Activated CD8-positive, alpha-beta memory T cell treated with anti-CD3 and anti-CD28 coated beads for 1 hour (primary cell): ENCODE results near the gene TIFAB.

Source experiments
- DNase-seq, 2 donors: peaks; one replicate each; pipeline ENCODE4 v3.0.0-alpha.2; 2020; ENCODE audit warnings: low read depth in 1 of 2; ENCODE audit errors: extremely low read depth in 1 of 2

The TIFAB gene

GRCh38 chr5:135460246-135461033 lies 8.3 kb upstream of the TIFAB start:
- DNase-seq = no peak

DNA sequence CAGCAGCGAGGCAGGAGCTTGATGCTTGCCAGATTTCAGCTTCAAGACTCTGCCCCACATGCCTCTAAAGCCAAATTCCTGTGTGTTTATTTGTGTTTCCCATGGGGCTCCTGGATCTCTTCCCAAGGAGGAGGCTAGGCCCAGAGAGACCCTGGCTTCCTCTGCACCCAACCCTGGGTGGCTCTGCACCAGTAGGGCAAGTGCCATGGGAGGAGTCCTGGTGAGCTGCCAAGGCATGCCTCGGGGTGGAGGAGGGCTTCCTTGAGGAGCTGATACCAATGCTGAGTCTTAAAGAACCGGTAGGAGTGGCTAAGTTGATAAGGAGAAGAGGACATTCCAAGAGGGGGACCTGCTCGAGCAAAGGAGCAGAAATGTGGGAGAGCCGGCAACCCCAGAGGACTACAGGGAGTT lies 6.8 kb upstream of the TIFAB start:
- no peak for DNase-seq

DNA sequence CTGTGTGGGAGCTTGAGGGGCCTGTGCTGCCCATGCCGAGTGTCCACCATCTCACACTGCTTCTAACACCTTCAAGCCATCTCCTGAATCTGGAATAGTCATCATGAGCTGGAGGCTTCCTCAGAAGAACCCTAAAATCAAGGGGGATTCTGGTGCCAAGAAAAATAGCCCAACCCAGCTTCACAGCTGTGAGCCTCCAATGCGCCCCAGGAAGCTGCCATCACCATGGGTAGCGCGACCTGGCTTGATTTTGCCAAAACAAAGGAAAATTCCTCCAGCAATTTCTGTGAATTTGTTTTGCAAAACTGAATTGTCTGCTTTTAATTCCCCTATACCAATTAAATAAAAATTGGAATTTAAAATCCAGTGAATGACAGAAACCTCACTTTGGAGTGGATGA lies 6.2 kb upstream of the TIFAB start:
- DNase-seq = no peak

GRCh38 chr5:135457424-135458071 lies 5.4 kb upstream of the TIFAB start:
- DNase-seq = peak in 1 of 2 donors; percentile 35

DNA sequence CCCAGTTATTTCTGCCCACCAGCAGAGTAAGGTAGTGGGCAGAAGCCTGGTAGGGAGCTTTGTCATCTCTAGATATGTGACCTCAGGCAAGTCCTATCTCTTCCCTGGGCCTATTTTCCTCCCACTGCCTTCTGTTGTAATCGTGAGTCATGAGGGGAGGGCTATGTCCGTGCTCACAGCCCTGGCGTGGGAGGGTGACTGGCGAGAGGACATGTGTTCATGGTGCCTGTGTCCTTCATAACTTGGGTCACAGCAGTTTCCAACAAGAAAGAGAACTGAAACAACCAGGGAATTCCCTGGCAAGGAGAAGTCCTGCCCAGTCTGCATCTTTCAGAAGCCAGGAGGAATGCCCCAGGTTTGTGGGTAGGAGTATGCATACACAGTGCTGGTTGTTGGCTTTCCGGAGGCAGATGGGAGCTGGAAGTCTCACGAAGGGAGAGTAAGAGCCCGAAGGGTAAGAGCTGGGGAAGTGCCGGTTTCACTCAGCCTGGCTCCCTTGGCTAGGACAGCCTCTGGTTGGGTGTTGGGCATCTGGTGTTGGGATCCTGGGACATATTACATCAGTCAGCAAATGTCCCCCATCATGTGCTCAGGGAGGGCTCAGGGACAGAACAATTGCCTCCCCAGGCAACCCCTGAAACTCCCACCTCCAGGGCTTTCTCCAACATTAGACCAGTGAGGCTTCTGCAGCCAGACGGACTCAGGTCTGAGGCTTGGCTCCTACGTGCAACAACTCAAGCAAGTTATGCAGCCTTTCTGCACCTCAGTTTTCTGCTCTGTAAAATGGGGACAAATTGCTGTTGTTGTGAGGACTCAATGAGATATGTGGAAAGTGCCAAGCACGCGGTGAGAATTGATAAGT lies 4.3 kb upstream of the TIFAB start:
- no peak for DNase-seq

DNA sequence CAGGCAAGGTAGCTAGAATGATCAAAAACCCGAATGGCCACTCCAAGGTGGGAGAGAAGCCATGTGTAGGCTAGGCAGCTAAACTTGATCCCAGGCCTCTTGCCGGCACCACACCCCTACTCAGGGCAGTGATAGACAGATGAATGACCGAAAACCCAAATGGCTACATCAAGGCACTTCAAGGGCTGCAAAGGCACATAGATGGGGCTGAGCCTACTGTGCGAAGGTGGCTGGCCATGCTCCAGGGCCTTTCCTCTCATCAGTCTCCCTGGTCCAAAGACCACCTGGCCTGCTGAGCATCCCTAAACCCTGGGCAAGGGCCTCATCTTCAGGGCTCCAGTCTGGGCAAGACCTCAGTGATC lies 3.7 kb upstream of the TIFAB start:
- DNase-seq = no peak

DNA sequence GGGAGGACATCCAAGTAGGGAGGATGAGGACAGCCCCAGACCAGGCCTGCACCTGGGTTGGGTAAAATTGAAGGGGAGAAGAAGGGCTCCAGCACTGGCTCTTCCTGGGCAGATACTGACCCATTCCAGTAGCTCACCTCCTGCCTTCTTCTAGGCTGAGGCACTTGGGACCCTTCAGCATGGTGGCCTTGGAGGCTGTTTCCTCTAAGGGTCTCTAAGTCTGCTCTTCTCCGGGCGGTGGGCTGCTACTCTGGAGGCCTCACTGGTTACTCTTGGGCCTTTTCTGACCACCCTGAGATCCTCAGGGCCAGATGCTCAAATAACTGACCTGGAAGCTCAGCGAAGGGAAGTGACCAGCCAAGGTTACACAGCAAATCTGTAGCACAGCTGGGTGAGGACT lies 2.8 kb upstream of the TIFAB start:
- no peak for DNase-seq

- DNase-seq = no peak
Observed at GRCh38 chr5:135453613-135454012, 1.5 kb upstream of the TIFAB start.

- no peak for DNase-seq
Observed at GRCh38 chr5:135451581-135452320, 400 bp downstream of the TIFAB start.

GRCh38 chr5:135450952-135451351 lies 1.2 kb downstream of the TIFAB start:
- DNase-seq = no peak

DNA sequence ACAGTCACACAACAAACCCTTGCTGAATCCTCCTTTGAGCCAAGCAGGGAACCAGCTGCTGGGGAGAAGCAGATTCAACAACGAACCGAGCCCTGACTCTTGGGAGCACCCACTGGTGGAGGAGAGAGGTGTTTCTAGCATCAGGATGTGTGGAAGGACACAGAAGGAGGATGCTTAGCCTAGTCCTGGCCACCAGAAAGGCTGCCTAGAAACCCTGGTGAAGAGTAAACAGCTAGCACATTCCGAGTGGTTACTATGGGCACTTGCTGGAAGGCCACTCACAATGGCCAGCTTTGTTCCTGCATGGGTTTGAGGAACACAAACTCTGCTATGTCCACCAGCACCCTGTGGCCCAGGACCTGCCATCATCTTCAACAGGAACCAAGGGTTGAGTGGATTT lies 1.8 kb downstream of the TIFAB start:
- DNase-seq = no peak

GRCh38 chr5:135449644-135450043 lies 2.5 kb downstream of the TIFAB start:
- DNase-seq = no peak

DNA sequence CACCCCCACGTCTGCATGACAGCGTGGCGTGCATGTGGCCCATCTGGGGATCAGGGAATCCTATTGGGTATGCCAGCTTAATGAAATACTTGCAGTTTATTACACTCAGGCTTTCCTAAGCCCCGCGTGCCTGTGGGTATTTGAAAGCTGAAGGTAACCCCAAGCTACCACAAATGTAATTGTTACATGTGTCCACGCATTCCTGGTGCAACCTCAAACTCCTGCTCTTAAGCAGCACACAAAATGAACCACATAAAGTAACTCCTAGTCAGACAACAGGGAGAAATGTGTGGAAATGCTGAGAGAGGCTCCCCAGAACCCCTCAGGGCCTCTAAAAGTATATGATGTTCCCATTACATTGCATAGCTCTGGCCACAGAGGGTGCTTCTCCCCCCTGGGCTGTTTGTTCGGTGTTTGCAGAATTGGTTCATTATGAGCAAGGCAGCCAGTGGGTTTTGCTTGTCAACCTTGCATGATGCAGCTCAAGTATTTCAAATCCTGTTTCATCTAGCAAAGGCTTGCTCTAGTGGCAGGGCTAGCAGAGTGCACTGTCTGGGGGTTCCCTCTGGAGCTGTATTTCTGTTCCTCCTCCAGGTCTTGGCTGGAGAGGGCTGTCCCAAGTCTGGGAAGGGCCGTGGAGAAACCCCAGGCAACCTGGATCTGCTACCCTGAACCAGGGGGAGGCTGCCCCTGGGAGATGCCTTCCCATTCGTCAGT lies 3.2 kb downstream of the TIFAB start:
- no peak for DNase-seq

DNA sequence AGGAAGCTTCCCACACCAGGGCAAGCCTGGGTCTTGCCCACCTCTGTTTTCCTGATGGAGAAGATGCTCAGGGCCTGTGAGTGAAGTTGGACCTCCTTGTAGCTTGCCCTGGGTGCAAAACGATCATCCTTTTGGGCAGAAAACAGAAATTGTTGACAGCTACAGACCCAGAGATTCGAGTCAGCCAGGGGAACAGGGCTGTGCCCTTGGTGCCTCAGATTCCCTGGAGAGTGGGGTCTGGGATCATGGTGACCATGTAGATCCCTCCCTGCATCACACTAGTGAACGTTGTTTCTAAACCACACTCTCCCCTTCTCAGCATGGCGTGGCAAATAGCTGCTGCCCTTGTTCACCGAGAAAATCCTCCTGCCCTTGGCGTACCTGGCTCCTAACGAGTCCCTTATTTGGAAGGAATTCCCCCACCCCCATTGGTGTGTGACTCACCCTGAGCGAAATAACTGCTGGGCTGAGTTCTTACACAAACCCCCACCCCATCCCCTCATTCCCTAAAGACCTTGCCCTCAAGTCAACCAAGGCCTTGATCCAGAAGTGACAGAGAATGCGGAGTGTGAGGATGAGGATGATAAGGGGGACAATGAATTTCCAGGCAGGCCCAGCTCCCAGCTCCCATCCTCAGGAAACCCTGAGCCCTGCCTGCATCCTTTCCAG lies 3.9 kb downstream of the TIFAB start:
- DNase-seq = no peak

GRCh38 chr5:135447298-135447929 lies 4.7 kb downstream of the TIFAB start, which contains the start of gene DCANP1:
TSS of gene DCANP1 (minus strand) at chr5:135447348. CDS start at chr5:135447108, 240 bp downstream.
- DNase-seq = no peak

DNA sequence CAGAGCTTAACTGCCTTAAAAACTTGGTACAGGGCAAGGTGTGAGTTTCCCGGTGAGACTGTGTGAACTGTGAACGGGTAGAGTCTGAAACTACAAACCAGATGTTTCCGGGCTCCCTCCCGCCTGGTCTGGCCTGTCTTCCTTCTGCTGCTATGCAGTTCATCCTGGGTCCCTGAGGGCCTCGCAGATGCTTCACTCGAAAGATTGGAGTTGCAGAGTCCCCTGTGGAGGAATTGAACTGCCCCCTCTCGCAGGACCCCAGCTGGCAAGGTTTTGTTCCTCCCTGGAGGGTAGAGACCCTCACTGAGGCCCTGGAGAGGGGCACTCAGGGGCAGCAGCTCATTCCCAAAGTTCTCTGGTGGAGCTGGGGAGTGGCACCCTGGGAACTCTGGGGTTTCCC lies 5.5 kb downstream of the TIFAB start:
- no peak for DNase-seq

- DNase-seq = no peak
Observed at GRCh38 chr5:135446206-135446605, 5.9 kb downstream of the TIFAB start.

GRCh38 chr5:135445306-135445985 lies 6.7 kb downstream of the TIFAB start:
- DNase-seq = no peak

DNA sequence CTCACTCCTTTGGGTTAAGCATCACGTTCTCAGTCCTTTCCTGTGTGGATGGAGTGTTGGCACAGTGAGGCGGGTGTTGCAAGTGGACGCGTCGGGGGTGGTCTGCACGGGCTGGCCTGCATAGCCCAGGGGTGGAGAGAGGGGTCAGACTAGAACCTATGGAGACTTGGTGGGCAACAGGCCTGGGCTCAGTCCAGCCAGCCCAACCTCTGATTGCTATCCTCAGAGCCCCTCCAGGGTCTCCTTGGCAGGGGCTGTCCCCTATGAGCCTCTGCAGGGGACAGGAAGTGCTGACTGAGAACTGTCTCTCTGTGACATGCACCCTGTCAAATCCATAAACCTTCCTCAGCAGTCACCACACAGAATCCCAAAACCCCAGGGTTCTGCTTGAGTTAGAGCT lies 7.3 kb downstream of the TIFAB start:
- DNase-seq = no peak
